D341Med (cell line): ENCODE data around the gene CRELD1.
"Not testable (repeated sequence)": the region's sequence is repeated elsewhere in the genome, so short reads cannot be mapped to it uniquely, and the experiment has no call there.

ENCODE experiments used
- DNase-seq: peaks from one replicate; pipeline ENCODE4 v3.0.0; 2012; ENCODE audit warnings: low spot score

The CRELD1 gene

GRCh38 chr3:9933561-9934234 lies at the start of gene CRELD1:
Gene CRELD1, plus strand, starts transcription at chr3:9933834. Its CDS starts 605 bp downstream, at chr3:9934439.
- peak; percentile 97 for DNase-seq

DNA sequence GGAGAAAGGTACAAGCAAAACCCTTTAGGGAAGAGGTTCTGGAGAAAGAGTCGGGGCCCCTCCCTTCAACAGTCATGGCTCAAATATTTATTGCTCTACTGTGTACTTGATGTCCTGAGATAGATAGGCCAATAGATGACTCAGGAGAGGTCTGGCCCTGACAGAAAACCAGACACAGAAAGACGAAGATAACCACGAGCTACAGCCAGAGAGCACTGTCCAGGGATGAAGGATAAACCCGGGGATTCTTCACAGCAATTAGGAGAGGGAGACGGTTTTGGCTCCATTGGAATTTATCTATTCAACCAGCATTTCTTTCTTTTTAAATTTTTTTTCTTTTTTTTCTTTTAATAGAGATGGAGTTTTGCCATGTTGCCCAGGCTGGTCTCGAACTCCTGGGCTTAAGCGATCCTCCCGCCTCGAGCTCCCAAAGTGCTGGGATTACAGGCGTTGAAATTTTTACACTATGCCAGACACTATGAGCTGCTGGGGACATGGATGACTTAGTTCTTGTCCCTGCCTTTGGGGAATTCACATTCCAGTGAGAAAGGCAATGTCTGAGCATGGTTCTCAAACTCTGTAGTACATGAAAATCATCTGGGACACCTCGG lies 49.0 kb upstream of the CRELD1 start:
- DNase-seq, result no peak

- DNase-seq, result no peak
Measured at GRCh38 chr3:9886328-9886727, 47.3 kb upstream of the CRELD1 start.

DNA sequence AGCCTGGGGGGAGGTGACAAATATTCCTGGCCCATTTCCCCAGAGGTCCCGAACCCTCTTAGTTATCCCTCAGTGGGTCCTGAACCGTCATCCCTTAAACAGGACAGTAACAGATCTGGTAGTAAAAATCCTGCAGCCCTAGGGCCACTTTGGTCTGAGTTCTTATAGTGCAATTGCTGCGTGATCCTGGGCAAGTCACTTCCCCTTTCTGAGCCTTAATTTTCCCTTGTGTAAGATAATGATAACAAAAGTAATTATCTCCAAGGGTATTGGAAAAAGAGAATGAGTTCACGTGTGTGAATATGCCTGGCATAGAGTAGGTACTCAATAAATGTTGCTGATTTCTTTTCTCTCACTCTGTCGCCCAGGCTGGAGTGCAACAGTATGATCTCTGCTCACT lies 46.2 kb upstream of the CRELD1 start:
- DNase-seq, result no peak

DNA sequence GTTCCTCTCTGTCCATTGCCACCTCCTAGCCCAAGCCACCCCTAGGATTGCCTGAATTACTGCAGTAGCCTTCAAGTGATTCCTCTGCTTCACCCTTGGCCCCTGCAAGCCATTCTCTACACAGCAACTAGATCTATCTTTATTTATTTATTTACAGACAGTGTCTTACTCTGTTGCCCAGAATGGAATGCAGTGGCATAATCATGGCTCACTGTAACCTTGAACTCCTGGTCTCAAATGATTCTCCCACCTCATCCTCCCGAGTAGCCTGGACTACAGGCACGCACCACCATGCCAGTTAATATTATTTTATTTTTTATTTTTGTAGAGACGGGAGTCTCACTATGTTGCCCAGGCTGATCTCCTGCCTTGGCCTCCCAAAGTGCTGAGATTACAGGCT lies 45.1 kb upstream of the CRELD1 start:
- no peak for DNase-seq

DNA sequence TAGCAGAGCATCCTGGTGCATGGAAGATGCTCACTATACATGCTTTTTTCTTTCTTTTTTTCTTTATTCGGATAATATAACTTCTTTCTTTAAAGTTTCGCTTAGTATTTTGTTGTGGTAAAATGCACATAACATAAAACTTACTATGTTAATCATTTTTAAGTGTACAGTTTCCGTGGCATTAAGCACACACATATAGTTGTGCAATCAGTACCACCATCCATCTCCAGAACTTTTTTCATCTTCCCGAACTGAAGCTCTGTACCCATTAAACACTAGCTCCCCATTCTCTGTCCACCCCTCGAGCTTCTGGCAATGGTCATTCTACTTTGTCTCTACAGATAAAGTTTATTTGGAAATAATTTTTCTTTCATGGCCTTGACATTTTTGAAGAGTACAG lies 44.2 kb upstream of the CRELD1 start:
- DNase-seq, result no peak

DNA sequence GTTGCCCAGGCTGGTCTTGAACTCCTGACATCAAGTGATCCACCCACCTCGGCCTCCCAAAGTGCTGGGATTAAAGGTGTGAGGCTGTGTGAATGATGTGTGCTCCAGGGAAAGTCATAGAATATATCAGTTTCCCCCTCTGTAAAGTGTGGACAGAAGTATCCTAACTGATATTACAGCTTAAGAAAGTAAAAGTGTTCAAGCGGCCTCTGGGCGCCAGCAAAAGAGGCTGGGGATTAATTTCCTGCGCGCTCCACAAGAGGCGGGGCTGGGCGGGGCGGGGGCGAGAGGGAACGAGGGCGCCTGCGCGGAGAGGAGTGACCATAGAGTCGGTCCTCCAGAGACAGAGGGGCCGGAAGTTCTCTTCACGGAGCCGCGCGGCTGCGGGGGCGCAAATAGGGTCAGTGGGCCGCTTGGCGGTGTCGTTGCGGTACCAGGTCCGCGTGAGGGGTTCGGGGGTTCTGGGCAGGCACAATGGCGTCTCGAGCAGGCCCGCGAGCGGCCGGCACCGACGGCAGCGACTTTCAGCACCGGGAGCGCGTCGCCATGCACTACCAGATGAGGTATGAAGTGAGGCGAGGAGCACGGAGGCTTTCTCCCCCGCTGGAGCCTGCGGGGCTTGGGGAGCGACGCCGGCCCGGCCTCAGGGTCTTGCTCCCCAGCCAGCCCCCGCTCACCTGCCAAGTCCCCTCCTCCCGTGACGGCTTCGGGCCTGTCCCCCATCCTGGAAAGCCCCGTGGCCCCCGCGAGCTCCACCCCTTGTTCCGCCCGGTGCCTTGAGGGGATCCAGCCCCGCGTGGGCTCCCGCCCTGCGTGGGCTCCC lies 43.2 kb upstream of the CRELD1 start, which contains the start of gene JAGN1:
Gene JAGN1, plus strand, starts transcription at position 362 of the 823 bp plus-strand sequence. Its CDS starts 113 bp downstream, at position 475.
- peak; percentile 96 for DNase-seq

DNA sequence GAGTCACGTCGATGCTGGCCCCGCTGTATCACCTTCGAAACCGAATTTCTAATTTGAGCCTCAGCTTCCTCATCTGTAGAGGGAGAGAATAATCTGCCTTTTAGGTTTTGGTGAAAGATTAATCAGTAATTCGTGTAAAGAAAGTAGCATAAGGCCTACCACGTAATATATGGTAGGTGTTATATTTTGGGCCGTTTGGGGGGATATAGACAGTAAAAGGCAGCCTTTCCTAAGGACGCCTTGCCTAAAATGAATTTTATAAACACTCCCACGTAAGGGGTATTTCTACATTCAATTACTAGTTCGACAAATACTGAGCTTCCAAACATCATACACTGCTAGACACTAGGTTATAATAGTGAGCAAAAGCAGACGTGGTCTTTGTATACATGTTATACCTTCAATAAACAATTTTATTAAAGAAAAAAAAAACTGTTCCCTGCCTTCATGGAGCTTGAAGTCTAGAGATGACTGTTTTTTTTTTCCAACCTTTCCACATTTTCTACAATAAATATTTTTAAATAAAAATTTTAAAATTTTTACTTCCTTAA lies 42.5 kb upstream of the CRELD1 start:
- no peak for DNase-seq

GRCh38 chr3:9893739-9894138 lies 39.9 kb upstream of the CRELD1 start:
- DNase-seq, result no peak

- DNase-seq, result not testable (repeated sequence)
Measured at GRCh38 chr3:9895715-9896114, 37.9 kb upstream of the CRELD1 start.

DNA sequence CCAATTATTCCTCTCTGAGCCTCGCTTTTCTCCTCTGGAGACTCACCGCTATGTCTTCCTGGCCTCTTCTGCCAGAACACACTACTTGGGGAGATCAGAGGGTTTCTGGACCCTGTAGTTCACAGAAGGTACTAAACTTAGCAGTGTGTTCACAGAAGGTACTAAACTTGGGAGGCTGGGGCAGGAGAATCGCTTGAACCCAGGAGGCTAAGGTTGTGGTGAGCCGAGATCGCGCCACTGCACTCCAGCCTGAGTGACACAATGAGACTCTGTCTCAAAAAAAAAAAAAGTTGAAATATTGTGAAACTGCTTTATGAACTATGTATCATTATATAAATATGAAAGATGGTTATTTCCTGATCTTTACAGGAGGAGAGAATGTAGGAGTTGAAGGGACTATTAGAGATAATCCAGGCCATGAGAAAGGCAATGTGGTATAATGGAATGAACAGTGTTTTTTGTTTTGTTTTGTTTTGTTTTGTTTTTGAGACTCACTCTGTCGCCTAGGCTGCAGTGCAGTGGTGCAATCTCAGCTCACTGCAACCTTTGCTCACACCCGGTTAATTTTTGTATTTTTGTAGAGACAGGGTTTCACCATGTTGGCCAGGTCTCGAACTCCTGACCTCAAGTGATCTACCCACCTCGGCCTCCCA lies 36.8 kb upstream of the CRELD1 start:
- DNase-seq, result not testable (repeated sequence)

- DNase-seq, result no peak
Measured at GRCh38 chr3:9897408-9898372, 35.9 kb upstream of the CRELD1 start.

DNA sequence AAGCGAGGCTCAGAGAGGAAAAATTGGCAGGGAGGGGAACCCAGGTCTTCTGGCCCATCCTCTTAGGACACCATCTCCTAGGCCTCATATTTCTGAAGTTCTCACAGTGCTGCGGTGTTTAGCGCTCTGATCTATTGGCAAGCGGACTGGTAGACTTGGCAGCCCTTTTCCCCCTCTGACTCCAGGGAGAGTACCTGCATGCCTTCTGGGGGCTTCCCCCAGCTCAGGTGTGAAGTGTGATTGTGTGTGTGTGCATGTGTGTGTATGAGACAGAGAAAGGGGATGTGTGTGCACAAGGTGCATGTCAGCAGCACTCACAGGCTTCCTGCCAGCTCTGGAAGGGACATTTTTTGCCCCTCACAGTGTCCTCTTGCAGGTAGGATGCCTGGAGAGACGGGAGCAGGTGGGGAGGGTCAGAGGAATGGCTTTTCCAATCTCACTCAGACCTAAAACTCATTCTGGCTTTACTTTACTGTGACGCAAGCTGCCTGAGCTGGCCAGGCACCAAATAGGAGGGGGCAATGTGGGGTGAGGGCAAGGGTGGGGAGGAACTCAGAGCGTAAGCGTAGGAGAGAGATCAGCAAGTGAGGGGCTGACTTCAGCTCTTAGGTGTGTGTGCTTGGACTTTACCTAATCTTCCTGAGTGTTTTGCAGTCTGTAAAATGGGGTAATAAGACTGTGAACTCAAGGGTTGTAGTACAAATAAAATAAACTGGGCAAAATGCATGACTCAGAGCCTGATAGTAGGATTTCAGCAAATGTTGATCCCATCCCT lies 35.0 kb upstream of the CRELD1 start:
- no peak for DNase-seq

DNA sequence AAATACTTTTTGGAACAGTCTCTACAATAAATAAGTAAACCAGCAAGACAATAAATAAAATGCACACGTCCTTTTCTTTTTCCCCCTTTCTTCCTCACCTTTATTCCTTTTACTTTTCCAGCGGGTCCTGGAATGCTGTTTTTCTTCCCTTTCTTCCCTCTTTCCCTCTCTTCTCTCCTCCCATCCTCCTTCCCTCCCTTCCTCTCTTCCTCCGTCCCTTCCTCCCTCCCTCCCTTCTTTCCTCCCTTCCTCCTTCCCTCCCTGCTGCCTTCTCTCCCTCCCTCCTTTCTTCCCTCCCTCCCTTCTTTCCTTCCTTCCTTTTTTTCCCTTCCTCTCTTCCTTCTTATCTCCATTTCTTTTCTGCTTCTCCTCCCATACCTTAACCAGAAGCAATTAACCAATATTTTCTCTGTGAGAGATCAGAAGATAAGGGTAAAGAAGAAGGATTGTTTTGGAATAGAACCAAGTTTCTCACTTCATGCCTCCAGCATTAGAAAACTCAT lies 34.3 kb upstream of the CRELD1 start:
- DNase-seq, result no peak

DNA sequence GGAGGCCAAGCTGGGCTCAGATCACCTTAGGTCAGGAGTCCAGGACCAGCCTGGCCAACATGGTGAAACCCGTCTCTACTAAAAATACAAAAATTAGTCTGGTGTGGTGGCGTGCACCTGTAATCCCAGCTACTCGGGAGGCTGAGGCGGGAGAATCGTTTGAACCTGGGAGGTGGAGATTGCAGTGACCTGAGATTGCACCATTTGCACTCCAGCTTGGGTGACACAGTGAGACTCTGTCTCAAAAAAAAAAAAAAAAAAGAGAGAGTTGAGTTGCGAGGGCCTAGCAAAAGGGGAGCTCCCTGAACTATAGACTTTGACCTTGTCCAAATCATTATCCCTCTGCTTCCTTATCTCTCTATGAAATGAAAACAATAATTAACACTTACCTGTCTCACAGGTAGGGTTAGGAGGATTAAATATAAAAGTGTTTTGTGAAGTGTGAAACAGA lies 32.6 kb upstream of the CRELD1 start:
- DNase-seq, result not testable (repeated sequence)

DNA sequence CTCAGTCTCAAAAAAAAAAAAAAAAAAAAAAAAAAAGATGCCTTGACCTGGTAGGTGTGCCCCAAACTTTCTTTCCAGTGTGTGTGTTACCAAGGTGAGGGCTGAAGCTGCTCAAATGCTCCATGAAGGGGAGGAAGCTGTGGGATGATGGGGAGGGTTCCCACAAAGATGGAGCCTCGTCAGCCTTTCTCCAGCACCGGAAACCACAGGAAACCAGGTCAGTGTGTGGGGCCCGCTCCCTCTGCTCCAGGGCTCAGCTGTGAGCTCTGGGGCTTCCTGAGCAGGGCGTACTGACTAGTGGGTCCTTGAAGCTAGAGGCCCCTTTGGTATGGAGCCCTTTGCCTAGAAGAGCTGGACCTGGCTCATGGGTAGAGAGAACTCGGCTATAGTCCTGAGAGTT lies 31.7 kb upstream of the CRELD1 start:
- DNase-seq, result no peak

GRCh38 chr3:9902372-9903237 lies 31.0 kb upstream of the CRELD1 start, which contains the start of gene IL17RE:
Gene IL17RE, plus strand, starts transcription at chr3:9902848. Its CDS starts 85 bp downstream, at chr3:9902933.
- no peak for DNase-seq

DNA sequence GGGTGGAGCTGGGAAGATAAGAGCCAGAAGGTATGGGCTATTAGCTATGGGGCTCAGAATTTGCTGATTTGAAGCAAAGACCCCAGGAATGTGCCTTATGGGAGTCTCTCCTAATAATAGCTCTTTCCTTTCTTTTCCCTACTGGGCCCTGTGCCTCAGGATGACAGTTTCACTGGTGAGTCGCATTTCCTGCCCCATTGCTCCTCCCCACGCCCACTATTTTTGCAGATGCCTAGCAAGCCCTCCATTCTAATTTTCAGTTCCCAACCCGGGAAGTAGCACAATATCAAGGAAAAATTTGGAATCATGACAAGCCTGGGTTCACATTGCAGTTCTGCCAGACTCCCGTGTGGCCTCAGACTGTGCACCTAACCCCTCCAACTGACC lies 30.4 kb upstream of the CRELD1 start:
- DNase-seq, result no peak

DNA sequence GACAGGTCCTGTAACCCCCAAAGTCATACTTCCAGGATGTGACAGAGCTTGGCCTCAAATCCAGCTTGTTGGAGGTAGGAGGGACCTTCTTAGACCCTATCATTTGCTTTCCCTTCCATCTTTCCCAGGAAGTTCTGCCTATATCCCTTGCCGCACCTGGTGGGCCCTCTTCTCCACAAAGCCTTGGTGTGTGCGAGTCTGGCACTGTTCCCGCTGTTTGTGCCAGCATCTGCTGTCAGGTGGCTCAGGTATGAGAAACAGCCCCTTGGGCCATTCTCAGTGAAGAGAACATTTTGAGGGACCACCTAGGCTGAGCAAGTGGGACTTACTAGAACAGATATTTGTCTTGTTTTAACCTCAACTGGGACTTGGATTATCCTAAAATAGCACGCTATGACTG lies 29.7 kb upstream of the CRELD1 start:
- no peak for DNase-seq
